Astrocyte (in vitro differentiated cells and primary cell): ENCODE data around the gene DNAAF3. TPM values are rescaled to one million over a fixed set of nuclear protein-coding genes. Genes with fewer than 3 reads are reported as not detected.

Experiments used
- DNase-seq: peaks from one replicate; pipeline ENCODE4 v3.0.0-alpha.2; 2010; ENCODE audit warnings: low read depth
- FAIRE-seq: peaks from 2 replicates; lab custom pipeline; 2011; peaks lifted over from hg19 to GRCh38; lab: Jason Lieb, UNC
- H2AFZ ChIP-seq: 2 replicates; pipeline ENCODE4 v1.6.0; 2012; ENCODE audit warnings: low read depth, low read length, inconsistent platforms
- H3K27ac ChIP-seq: 2 replicates; pipeline ENCODE4 v1.5.1; 2011; ENCODE audit warnings: low read depth, low read length, inconsistent platforms
- H3K27me3 ChIP-seq: 2 replicates; pipeline ENCODE4 v1.6.0; 2011; ENCODE audit warnings: low read length, inconsistent platforms; ENCODE audit not compliant: insufficient read depth
- H3K36me3 ChIP-seq: 2 replicates; pipeline ENCODE4 v1.5.1; 2011; ENCODE audit warnings: low read length, inconsistent platforms; ENCODE audit not compliant: insufficient read depth
- H3K4me1 ChIP-seq: 2 replicates; pipeline ENCODE4 v1.5.1; 2011; ENCODE audit warnings: low read length, inconsistent platforms; ENCODE audit not compliant: insufficient read depth
- H3K4me2 ChIP-seq: 2 replicates; pipeline ENCODE4 v1.6.0; 2012; ENCODE audit warnings: low read length, inconsistent platforms
- H3K4me3 ChIP-seq: 2 replicates; pipeline ENCODE4 v1.5.1; 2011; ENCODE audit warnings: low read depth, mild to moderate bottlenecking, low read length, inconsistent platforms; ENCODE audit not compliant: insufficient read depth
- H3K79me2 ChIP-seq: 2 replicates; pipeline ENCODE4 v1.6.0; 2012; ENCODE audit warnings: mild to moderate bottlenecking, low read length, inconsistent platforms; ENCODE audit not compliant: insufficient read depth
- H3K9ac ChIP-seq: 2 replicates; pipeline ENCODE4 v1.6.0; 2012; ENCODE audit warnings: mild to moderate bottlenecking, low read length, inconsistent platforms
- H3K9me3 ChIP-seq: 2 replicates; pipeline ENCODE4 v1.5.1; 2012; ENCODE audit warnings: low read depth, mild to moderate bottlenecking, low read length, inconsistent platforms; ENCODE audit not compliant: insufficient read depth
- H4K20me1 ChIP-seq: 2 replicates; pipeline ENCODE4 v1.6.0; 2012; ENCODE audit warnings: low read length, inconsistent platforms; ENCODE audit not compliant: insufficient read depth
- H3K27ac Mint-ChIP-seq: one replicate; pipeline ENCODE4 v1.8.0; 2021; ENCODE audit warnings: mild to moderate bottlenecking, mixed read lengths; ENCODE audit not compliant: unreplicated experiment
- H3K27me3 Mint-ChIP-seq: one replicate; pipeline ENCODE4 v1.8.0; 2021; ENCODE audit warnings: low read depth, mixed read lengths; ENCODE audit not compliant: unreplicated experiment
- H3K36me3 Mint-ChIP-seq: one replicate; pipeline ENCODE4 v1.8.0; 2021; ENCODE audit warnings: low read depth, mixed read lengths; ENCODE audit not compliant: unreplicated experiment
- H3K4me1 Mint-ChIP-seq: one replicate; pipeline ENCODE4 v1.8.0; 2021; ENCODE audit warnings: low read depth, mixed read lengths; ENCODE audit not compliant: unreplicated experiment
- H3K4me3 Mint-ChIP-seq: one replicate; pipeline ENCODE4 v1.8.0; 2021; ENCODE audit warnings: mild to moderate bottlenecking, moderate library complexity, mixed read lengths; ENCODE audit not compliant: unreplicated experiment
- H3K9me3 Mint-ChIP-seq: one replicate; pipeline ENCODE4 v1.8.0; 2021; ENCODE audit warnings: mild to moderate bottlenecking, mixed read lengths; ENCODE audit not compliant: unreplicated experiment
- CTCF ChIP-seq: IDR thresholded peaks from 2 replicates; pipeline ENCODE4 v1.5.1; 2011; ENCODE audit warnings: low read depth, mild to moderate bottlenecking, inconsistent platforms, low read length, moderate library complexity; ENCODE audit not compliant: insufficient read depth
- EZH2 ChIP-seq: IDR thresholded peaks from 2 replicates; pipeline ENCODE4 v1.6.1; 2012; ENCODE audit warnings: mild to moderate bottlenecking, low read length, inconsistent platforms; ENCODE audit not compliant: insufficient read depth
- total RNA-seq: library from RNA; stranded (reverse); gene quantifications from 2 replicates; pipeline ENCODE4 v1.2.1, GENCODE V29; 2021

The DNAAF3 gene
- total RNA-seq, 1 donor from 2014 or later, result 1.3 TPM

DNA sequence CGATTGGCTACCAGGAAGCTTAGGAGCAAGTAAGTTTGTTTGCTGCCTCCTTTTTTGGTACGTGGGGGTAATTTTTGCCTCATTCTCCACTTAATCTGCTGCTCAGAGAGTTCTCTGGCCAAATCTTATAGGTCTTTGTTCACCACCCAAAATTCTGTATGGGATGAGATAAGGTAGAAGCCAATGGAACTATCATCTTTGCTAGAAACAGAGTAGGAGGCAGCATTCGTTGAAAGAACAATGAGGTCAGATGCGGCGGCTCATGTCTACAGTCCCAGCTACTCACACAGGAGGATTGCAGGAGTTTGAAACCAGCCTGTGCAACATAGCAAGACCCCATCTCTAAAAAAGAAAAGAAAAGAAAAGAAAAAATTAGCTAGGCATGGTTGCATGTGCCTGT is 5.0 kb upstream of the DNAAF3 start:
- H4K20me1 ChIP-seq, result no peaks in the 10 kb centered on the region
- FAIRE-seq, result no peak
- no peak overlapping the region for H3K9ac ChIP-seq
- H3K9me3 ChIP-seq, result peaks cover 3% of the 10 kb centered on the region
- H3K4me2 ChIP-seq, result no peak overlapping the region
- DNase-seq, result no peak
- no peak overlapping the region for H2AFZ ChIP-seq
- no peaks in the 10 kb centered on the region for H3K36me3 ChIP-seq
- no peak overlapping the region for H3K27ac ChIP-seq
- no peak overlapping the region for H3K4me3 ChIP-seq
- Mint-ChIP-seq H3K4me3 (peak overlapping the region; percentile 4), H3K36me3 (no peaks in the 10 kb centered on the region), H3K27ac (no peak overlapping the region), H3K9me3 (no peaks in the 10 kb centered on the region), H3K27me3 (peaks cover 48% of the 10 kb centered on the region), H3K4me1 (peaks cover 5% of the 10 kb centered on the region)
- H3K79me2 ChIP-seq, result no peaks in the 10 kb centered on the region
- TF ChIP-seq CTCF (no peak), EZH2 (no peak)
- peaks cover 18% of the 10 kb centered on the region for H3K4me1 ChIP-seq
- peaks cover 19% of the 10 kb centered on the region for H3K27me3 ChIP-seq

DNA sequence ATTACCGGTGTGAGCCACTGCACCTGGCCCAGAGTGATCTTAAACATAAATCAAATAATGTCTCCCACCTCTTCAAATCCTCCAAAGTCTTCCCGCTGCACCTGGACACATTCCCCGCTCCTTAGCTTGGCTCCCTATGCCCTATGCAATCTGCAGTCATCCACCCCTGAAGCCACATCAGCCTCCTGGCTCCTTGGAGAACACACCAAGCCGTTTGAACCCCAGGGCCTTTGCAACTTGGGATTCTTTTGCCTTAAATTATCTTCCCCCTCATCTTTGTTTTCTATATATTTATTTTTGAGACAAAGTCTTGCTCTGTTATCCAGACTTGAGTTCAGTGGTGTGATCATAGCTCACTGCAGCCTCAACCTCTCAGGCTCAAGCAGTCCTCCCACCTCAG is 2.7 kb upstream of the DNAAF3 start:
- Mint-ChIP-seq H3K27me3 (peaks cover 39% of the 10 kb centered on the region), H3K27ac (no peak overlapping the region), H3K36me3 (peaks cover 2% of the 10 kb centered on the region), H3K4me3 (no peak overlapping the region), H3K9me3 (no peaks in the 10 kb centered on the region), H3K4me1 (peaks cover 5% of the 10 kb centered on the region)
- no peaks in the 10 kb centered on the region for H4K20me1 ChIP-seq
- no peak for TF ChIP-seq CTCF
- TF ChIP-seq EZH2, result no peak
- H3K27ac ChIP-seq, result no peak overlapping the region
- H3K27me3 ChIP-seq, result peaks cover 13% of the 10 kb centered on the region
- no peaks in the 10 kb centered on the region for H3K36me3 ChIP-seq
- no peak overlapping the region for H3K4me3 ChIP-seq
- H3K4me1 ChIP-seq, result peaks cover 18% of the 10 kb centered on the region
- no peak for FAIRE-seq
- no peak overlapping the region for H3K9ac ChIP-seq
- no peak for DNase-seq
- no peaks in the 10 kb centered on the region for H3K9me3 ChIP-seq
- H3K79me2 ChIP-seq, result no peaks in the 10 kb centered on the region
- no peak overlapping the region for H3K4me2 ChIP-seq
- H2AFZ ChIP-seq, result no peak overlapping the region

GRCh38 chr19:55165952-55166529 is 372 bp downstream of the DNAAF3 start:
- TF ChIP-seq CTCF (peak; percentile 60), EZH2 (no peak)
- no peaks in the 10 kb centered on the region for H4K20me1 ChIP-seq
- H3K4me2 ChIP-seq, result peak overlapping the region; percentile 93
- peak overlapping the region; percentile 59 for H3K4me3 ChIP-seq
- no peaks in the 10 kb centered on the region for H3K36me3 ChIP-seq
- peak overlapping the region; percentile 93 for H3K27ac Mint-ChIP-seq
- H3K9me3 Mint-ChIP-seq, result no peaks in the 10 kb centered on the region
- H3K36me3 Mint-ChIP-seq, result peaks cover 2% of the 10 kb centered on the region
- no peak overlapping the region for H3K27ac ChIP-seq
- H3K4me1 Mint-ChIP-seq, result no peaks in the 10 kb centered on the region
- peaks cover 31% of the 10 kb centered on the region for H3K27me3 Mint-ChIP-seq
- DNase-seq (peak; percentile 34), FAIRE-seq (no peak)
- no peaks in the 10 kb centered on the region for H3K9me3 ChIP-seq
- peaks cover 5% of the 10 kb centered on the region for H3K4me1 ChIP-seq
- no peaks in the 10 kb centered on the region for H3K79me2 ChIP-seq
- peak overlapping the region; percentile 98 for H3K4me3 Mint-ChIP-seq
- H2AFZ ChIP-seq, result peak overlapping the region; percentile 88
- H3K9ac ChIP-seq, result peak overlapping the region; percentile 16
- peaks cover 22% of the 10 kb centered on the region for H3K27me3 ChIP-seq
